GM21423 (cell line): ENCODE data around the gene TGM6.

ENCODE experiments used
- ATAC-seq: cut with Tn5 transposase; IDR thresholded peaks from one replicate; pipeline ENCODE4 v1.9.1; 2021; ENCODE audit warnings: mild to moderate bottlenecking, moderate library complexity; ENCODE audit not compliant: unreplicated experiment

The TGM6 gene

DNA sequence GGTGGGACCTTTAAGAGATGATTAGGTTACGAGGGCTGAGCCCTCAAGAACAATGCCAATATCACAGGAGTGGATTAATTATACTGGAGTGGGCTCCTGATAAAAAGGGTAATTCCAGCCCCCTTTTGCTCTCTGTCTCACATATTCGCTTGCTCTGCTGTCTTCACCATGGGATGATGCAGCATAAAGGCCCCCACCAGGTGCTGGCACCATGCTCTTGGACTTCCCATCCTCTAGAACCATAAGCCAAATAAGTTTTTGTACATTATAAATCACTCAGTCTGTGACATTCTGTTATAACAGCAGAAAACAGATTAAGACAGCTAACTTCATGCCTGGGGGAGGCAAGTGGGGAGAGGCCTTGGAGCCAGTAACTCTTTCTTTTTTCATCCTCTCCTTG, 99.7 kb downstream of the TGM6 start:
- no peak for ATAC-seq
